ENCODE data around the gene CRYGB. TPM values are rescaled to one million over a fixed set of nuclear protein-coding genes. Genes with fewer than 3 reads are reported as not detected.

The CRYGB gene
- polyA plus RNA-seq, 3 donors = not detected

Other genes starting within 250 kb of the CRYGB start
- 1 to 10 TPM; 2.3 to 6.7 (median 5.8) TPM for gene PLEKHM3, start 120.6 kb downstream of the CRYGB start, polyA plus RNA-seq
- not detected for gene CRYGD, start 21.6 kb downstream of the CRYGB start, polyA plus RNA-seq
- gene CRYGC, start 16.3 kb downstream of the CRYGB start, polyA plus RNA-seq = not detected
- gene CRYGA, start 17.4 kb upstream of the CRYGB start, polyA plus RNA-seq = not detected
- gene C2orf80, start 43.9 kb upstream of the CRYGB start, polyA plus RNA-seq = not detected
- 100 to 1,000 TPM in 1 of 3 donors, 10 to 100 TPM in 2; 39.8 to 110 (median 99.9) TPM for gene IDH1, start 108.9 kb upstream of the CRYGB start, polyA plus RNA-seq
- 1 to 10 TPM; 6.9 to 7.4 (median 7.2) TPM for gene PIKFYVE, start 120.1 kb upstream of the CRYGB start, polyA plus RNA-seq

Data from adipose tissue (tissue), 3 donors.